Neural cell (in vitro differentiated cells): Measurements from ENCODE around the gene FGF11. TPM values are rescaled to one million over a fixed set of nuclear protein-coding genes. Genes with fewer than 3 reads are reported as not detected.

Source experiments
- H2AFZ ChIP-seq: fragments of 200-600, 300-800 bp; sonication (generic), shearing (Covaris generic); 2 replicates; pipeline ENCODE4 v1.6.0; 2014; ENCODE audit warnings: low read depth, mild to moderate bottlenecking, antibody characterized with exemption, low read length, moderate library complexity
- H3F3A ChIP-seq: fragments of 200-600 bp; shearing (Covaris generic); 2 replicates; pipeline ENCODE4 v1.6.1; 2016; ENCODE audit warnings: mild to moderate bottlenecking, moderate library complexity, mixed read lengths, antibody characterized with exemption, low read length; ENCODE audit not compliant: insufficient read depth, poor library complexity, severe bottlenecking
- H3K27ac ChIP-seq: fragments of 200-600, 300-800 bp; sonication (generic), shearing (Covaris generic); 2 replicates; pipeline ENCODE4 v1.5.1; 2014; ENCODE audit warnings: mild to moderate bottlenecking, low read length, moderate library complexity
- H3K27me3 ChIP-seq: fragments of 300-800, 200-600 bp; sonication (generic), shearing (Covaris generic); 2 replicates; pipeline ENCODE4 v1.6.0; 2014; ENCODE audit warnings: mild to moderate bottlenecking, low read depth, low read length, moderate library complexity; ENCODE audit not compliant: insufficient read depth
- H3K36me3 ChIP-seq: fragments of 300-800, 200-600 bp; sonication (generic), shearing (Covaris generic); 2 replicates; pipeline ENCODE4 v1.5.1; 2014; ENCODE audit warnings: mild to moderate bottlenecking, antibody characterized with exemption, low read length, moderate library complexity; ENCODE audit not compliant: insufficient read depth
- H3K4me2 ChIP-seq: fragments of 300-800, 200-600 bp; sonication (generic), shearing (Covaris generic); 2 replicates; pipeline ENCODE4 v1.6.0; 2014; ENCODE audit warnings: mild to moderate bottlenecking, low read length
- H3K4me3 ChIP-seq: fragments of 300-800, 200-600 bp; sonication (generic), shearing (Covaris generic); 2 replicates; pipeline ENCODE4 v1.5.1; 2014; ENCODE audit warnings: mild to moderate bottlenecking, low read length, moderate library complexity
- H3K79me2 ChIP-seq: fragments of 200-600 bp; shearing (Covaris generic); replicated peaks from 2 replicates; pipeline ENCODE4 v1.6.0; 2014; ENCODE audit warnings: mild to moderate bottlenecking, low read length, moderate library complexity; ENCODE audit not compliant: insufficient read depth
- H3K9ac ChIP-seq: fragments of 300-800, 200-600 bp; sonication (generic), shearing (Covaris generic); 2 replicates; pipeline ENCODE4 v1.6.1; 2016; ENCODE audit warnings: mild to moderate bottlenecking, low read length, mixed read lengths
- H3K9me2 ChIP-seq: fragments of 200-600 bp; shearing (Covaris generic); 2 replicates; pipeline ENCODE4 v1.6.1; 2016; ENCODE audit warnings: mild to moderate bottlenecking, low read length, mixed read lengths; ENCODE audit not compliant: insufficient read depth
- H3K9me3 ChIP-seq: fragments of 200-600, 300-800 bp; sonication (generic), shearing (Covaris generic); 2 replicates; pipeline ENCODE4 v1.6.1; 2016; ENCODE audit warnings: mild to moderate bottlenecking, mixed run types, low read length, moderate library complexity, mixed read lengths
- H4K20me1 ChIP-seq: fragments of 200-600 bp; shearing (Covaris generic); 2 replicates; pipeline ENCODE4 v1.6.1; 2016; ENCODE audit warnings: mild to moderate bottlenecking, mixed run types; ENCODE audit not compliant: insufficient read depth
- CTCF ChIP-seq: fragments of 450-650 bp; IDR thresholded peaks from 2 replicates; pipeline ENCODE4 v1.5.1; 2014; ENCODE audit warnings: antibody characterized with exemption, mild to moderate bottlenecking, moderate library complexity; ENCODE audit not compliant: poor library complexity, severe bottlenecking
- EP300 ChIP-seq: fragments of 450-650 bp; conservative IDR thresholded peaks from 2 replicates; pipeline ENCODE4 v1.6.1; 2014; ENCODE audit warnings: antibody characterized with exemption, mild to moderate bottlenecking, moderate library complexity; ENCODE audit not compliant: poor library complexity, severe bottlenecking
- EZH2 ChIP-seq: fragments of 200-600, 300-800 bp; shearing (Covaris generic), sonication (generic); IDR thresholded peaks from 2 replicates; pipeline ENCODE4 v1.6.1; 2014; ENCODE audit warnings: antibody characterized with exemption, low read length, borderline replicate concordance, mild to moderate bottlenecking; ENCODE audit not compliant: insufficient read depth, poor library complexity, severe bottlenecking
- POLR2AphosphoS5 ChIP-seq: IDR thresholded peaks from 2 replicates; pipeline ENCODE4 v1.6.1; 2012
- RAD21 ChIP-seq: fragments of 450-650 bp; conservative IDR thresholded peaks from 2 replicates; pipeline ENCODE4 v1.6.1; 2014; ENCODE audit warnings: antibody characterized with exemption, mild to moderate bottlenecking, moderate library complexity
- REST ChIP-seq: IDR thresholded peaks from 2 replicates; pipeline ENCODE4 v1.6.1; 2012; ENCODE audit warnings: borderline replicate concordance
- SMC3 ChIP-seq: fragments of 450-650 bp; conservative IDR thresholded peaks from 2 replicates; pipeline ENCODE4 v1.6.1; 2014; ENCODE audit warnings: antibody characterized with exemption, mild to moderate bottlenecking, moderate library complexity; ENCODE audit not compliant: poor library complexity
- polyA plus RNA-seq: library from polyadenylated mRNA; depleted of rRNA; stranded (reverse); fragments of >200 nt; gene quantifications from 2 replicates; pipeline ENCODE4 v1.2.3, GENCODE V29; 2014

FGF11 gene
- polyA plus RNA-seq, 1 donor from 2014 or later: 16.4 TPM

GRCh38 chr17:7417056-7417655 lies 22.2 kb upstream of the FGF11 start:
- TF ChIP-seq POLR2AphosphoS5: no peak
- no peak for TF ChIP-seq CTCF
- no peak for TF ChIP-seq EZH2
- TF ChIP-seq SMC3: no peak
- TF ChIP-seq RAD21: no peak
- TF ChIP-seq EP300: no peak
- no peak for TF ChIP-seq REST
- no peak overlapping the region for H3K4me3 ChIP-seq
- H2AFZ ChIP-seq: no peak overlapping the region
- H3K9ac ChIP-seq: no peak overlapping the region
- H3F3A ChIP-seq: no peaks in the 10 kb centered on the region
- no peak overlapping the region for H3K4me2 ChIP-seq
- H3K79me2 ChIP-seq: no peaks in the 10 kb centered on the region
- H3K9me2 ChIP-seq: no peaks in the 10 kb centered on the region
- no peaks in the 10 kb centered on the region for H3K36me3 ChIP-seq
- H3K27me3 ChIP-seq: no peaks in the 10 kb centered on the region
- no peak overlapping the region for H3K27ac ChIP-seq
- peaks cover 4% of the 10 kb centered on the region for H4K20me1 ChIP-seq
- H3K9me3 ChIP-seq: no peaks in the 10 kb centered on the region

- H3K9me3 ChIP-seq: no peaks in the 10 kb centered on the region
- H3K79me2 ChIP-seq: no peaks in the 10 kb centered on the region
- H2AFZ ChIP-seq: no peak overlapping the region
- TF ChIP-seq SMC3 (no peak), RAD21 (no peak), POLR2AphosphoS5 (no peak), EP300 (no peak), REST (no peak)
- no peak overlapping the region for H3K4me3 ChIP-seq
- no peak overlapping the region for H3K9ac ChIP-seq
- H3K9me2 ChIP-seq: no peaks in the 10 kb centered on the region
- no peaks in the 10 kb centered on the region for H3F3A ChIP-seq
- peaks cover 4% of the 10 kb centered on the region for H4K20me1 ChIP-seq
- H3K4me2 ChIP-seq: no peak overlapping the region
- no peaks in the 10 kb centered on the region for H3K36me3 ChIP-seq
- H3K27me3 ChIP-seq: no peaks in the 10 kb centered on the region
- no peak overlapping the region for H3K27ac ChIP-seq
Measured at GRCh38 chr17:7418472-7419152, 20.7 kb upstream of the FGF11 start.
